Measurements from ENCODE around the gene NR2C2. TPM values are rescaled to one million over a fixed set of nuclear protein-coding genes. Genes with fewer than 3 reads are reported as not detected.

NR2C2 gene
- total RNA-seq, 1 donor from 2014 or later, result 56.0 TPM

- H3K27me3 Mint-ChIP-seq, result peaks cover 21% of the 10 kb centered on the region
- H3K36me3 Mint-ChIP-seq (ENCODE audit: insufficient read depth), result no peaks in the 10 kb centered on the region
- no peaks in the 10 kb centered on the region for H3K9me3 Mint-ChIP-seq (ENCODE audit: low read depth)
- no peaks in the 10 kb centered on the region for H3K4me1 Mint-ChIP-seq (ENCODE audit: low read depth)
- DNase-seq (ENCODE audit: low spot score, unreplicated experiment), result no peak
- TF ChIP-seq CTCF (IDR thresholded peaks at IDR 0.05; ENCODE audit: unreplicated experiment), result peak; percentile 12
- H3K4me3 Mint-ChIP-seq (ENCODE audit: low read depth), result no peak overlapping the region
- no peak overlapping the region for H3K27ac Mint-ChIP-seq
These were observed 31.7 kb upstream of the NR2C2 start for GRCh38 chr3:14915636-14916222.

- DNase-seq (ENCODE audit: low spot score, unreplicated experiment), result no peak
- Mint-ChIP-seq H3K9me3 (ENCODE audit: low read depth) (no peaks in the 10 kb centered on the region), H3K27me3 (peaks cover 17% of the 10 kb centered on the region), H3K27ac (no peak overlapping the region), H3K4me1 (ENCODE audit: low read depth) (no peaks in the 10 kb centered on the region), H3K4me3 (ENCODE audit: low read depth) (no peak overlapping the region), H3K36me3 (ENCODE audit: insufficient read depth) (no peaks in the 10 kb centered on the region)
- no peak for TF ChIP-seq CTCF (IDR thresholded peaks at IDR 0.05; ENCODE audit: unreplicated experiment)
These were observed 29.0 kb upstream of the NR2C2 start for GRCh38 chr3:14918356-14918860.

- DNase-seq (ENCODE audit: low spot score, unreplicated experiment), result no peak
- Mint-ChIP-seq H3K9me3 (ENCODE audit: low read depth) (no peaks in the 10 kb centered on the region), H3K27me3 (peaks cover 12% of the 10 kb centered on the region), H3K4me1 (ENCODE audit: low read depth) (no peaks in the 10 kb centered on the region), H3K27ac (no peak overlapping the region), H3K36me3 (ENCODE audit: insufficient read depth) (no peaks in the 10 kb centered on the region), H3K4me3 (ENCODE audit: low read depth) (no peak overlapping the region)
- TF ChIP-seq CTCF (IDR thresholded peaks at IDR 0.05; ENCODE audit: unreplicated experiment), result no peak
These were observed 26.8 kb upstream of the NR2C2 start for GRCh38 chr3:14920536-14920935.

GRCh38 chr3:14921034-14921616, 26.3 kb upstream of the NR2C2 start:
- Mint-ChIP-seq H3K36me3 (ENCODE audit: insufficient read depth) (no peaks in the 10 kb centered on the region), H3K27ac (no peak overlapping the region), H3K9me3 (ENCODE audit: low read depth) (no peaks in the 10 kb centered on the region), H3K27me3 (peaks cover 12% of the 10 kb centered on the region), H3K4me1 (ENCODE audit: low read depth) (no peaks in the 10 kb centered on the region), H3K4me3 (ENCODE audit: low read depth) (no peak overlapping the region)
- TF ChIP-seq CTCF (IDR thresholded peaks at IDR 0.05; ENCODE audit: unreplicated experiment), result peak; percentile 93
- DNase-seq (ENCODE audit: low spot score, unreplicated experiment), result peak; percentile 75

GRCh38 chr3:14921811-14922705, 25.3 kb upstream of the NR2C2 start:
- no peak for TF ChIP-seq CTCF (IDR thresholded peaks at IDR 0.05; ENCODE audit: unreplicated experiment)
- no peak overlapping the region for H3K4me3 Mint-ChIP-seq (ENCODE audit: low read depth)
- no peaks in the 10 kb centered on the region for H3K4me1 Mint-ChIP-seq (ENCODE audit: low read depth)
- H3K27me3 Mint-ChIP-seq, result peaks cover 11% of the 10 kb centered on the region
- no peaks in the 10 kb centered on the region for H3K36me3 Mint-ChIP-seq (ENCODE audit: insufficient read depth)
- H3K27ac Mint-ChIP-seq, result no peak overlapping the region
- H3K9me3 Mint-ChIP-seq (ENCODE audit: low read depth), result no peaks in the 10 kb centered on the region
- no peak for DNase-seq (ENCODE audit: low spot score, unreplicated experiment)

Data from progenitor cell of endocrine pancreas (in vitro differentiated cells).